H9 (cell line): ENCODE measurements around the gene ZNF709. TPM values are rescaled to one million over a fixed set of nuclear protein-coding genes. Genes with fewer than 3 reads are reported as not detected.
"Not testable (repeated sequence)": the region's sequence is repeated elsewhere in the genome, so short reads cannot be mapped to it uniquely, and the experiment has no call there.

Experiments
- DNase-seq: peaks from one replicate; pipeline ENCODE4 v3.0.0-alpha.2; 2017
- H2AFZ ChIP-seq: one replicate; pipeline ENCODE4 v1.6.1; 2013; ENCODE audit warnings: mild to moderate bottlenecking, low read length, control low read depth, moderate library complexity
- H2AK5ac ChIP-seq: 2 replicates; pipeline ENCODE4 v1.6.1; 2013; ENCODE audit warnings: low read length, control low read depth, mixed read lengths; ENCODE audit not compliant: insufficient read length
- H2BK120ac ChIP-seq: one replicate; pipeline ENCODE4 v1.6.1; 2013; ENCODE audit warnings: low read depth, mild to moderate bottlenecking, low read length, control low read depth, inconsistent platforms; ENCODE audit not compliant: poor library complexity, severe bottlenecking
- H2BK12ac ChIP-seq: 2 replicates; pipeline ENCODE4 v1.6.1; 2013; ENCODE audit warnings: low read length, control low read depth, mixed read lengths, low read depth; ENCODE audit not compliant: insufficient read length
- H2BK15ac ChIP-seq: 2 replicates; pipeline ENCODE4 v1.6.1; 2013; ENCODE audit warnings: low read depth, low read length, control low read depth
- H2BK20ac ChIP-seq: one replicate; pipeline ENCODE4 v1.6.1; 2013; ENCODE audit warnings: low read depth, mild to moderate bottlenecking, low read length, control low read depth, inconsistent platforms; ENCODE audit not compliant: poor library complexity, severe bottlenecking
- H2BK5ac ChIP-seq: 2 replicates; pipeline ENCODE4 v1.6.1; 2013; ENCODE audit warnings: low read length, control low read depth, mixed read lengths; ENCODE audit not compliant: insufficient read length
- H3K14ac ChIP-seq: 2 replicates; pipeline ENCODE4 v1.6.1; 2013; ENCODE audit warnings: low read length, control low read depth; ENCODE audit not compliant: insufficient read depth
- H3K18ac ChIP-seq: 2 replicates; pipeline ENCODE4 v1.6.1; 2013; ENCODE audit warnings: low read depth, mild to moderate bottlenecking, mixed read lengths, low read length, control low read depth; ENCODE audit not compliant: insufficient read length
- H3K23ac ChIP-seq: 2 replicates; pipeline ENCODE4 v1.6.1; 2013; ENCODE audit warnings: low read length, control low read depth, mixed read lengths, low read depth; ENCODE audit not compliant: insufficient read length
- H3K23me2 ChIP-seq: 2 replicates; pipeline ENCODE4 v1.6.1; 2013; ENCODE audit warnings: low read depth, mild to moderate bottlenecking, mixed read lengths, low read length, control low read depth; ENCODE audit not compliant: insufficient read length, poor library complexity, severe bottlenecking
- H3K27ac ChIP-seq: 2 replicates; pipeline ENCODE4 v1.5.1; 2013; ENCODE audit warnings: low read length, control low read depth, mixed read lengths, low read depth; ENCODE audit not compliant: insufficient read length
- H3K27me3 ChIP-seq: 2 replicates; pipeline ENCODE4 v1.6.1; 2013; ENCODE audit warnings: low read length, control low read depth, inconsistent platforms; ENCODE audit not compliant: insufficient read depth
- H3K4ac ChIP-seq: 2 replicates; pipeline ENCODE4 v1.6.1; 2013; ENCODE audit warnings: low read depth, mild to moderate bottlenecking, control low read depth, inconsistent platforms, low read length, moderate library complexity
- H3K4me1 ChIP-seq: 2 replicates; pipeline ENCODE4 v1.6.1; 2013; ENCODE audit warnings: low read length, control low read depth, inconsistent platforms; ENCODE audit not compliant: insufficient read depth
- H3K4me2 ChIP-seq: 2 replicates; pipeline ENCODE4 v1.6.1; 2013; ENCODE audit warnings: low read length, control low read depth, mixed read lengths; ENCODE audit not compliant: insufficient read length, insufficient read depth
- H3K56ac ChIP-seq: 2 replicates; pipeline ENCODE4 v1.6.1; 2013; ENCODE audit warnings: low read depth, mild to moderate bottlenecking, mixed read lengths, low read length, control low read depth; ENCODE audit not compliant: insufficient read length
- H3K79me1 ChIP-seq: 2 replicates; pipeline ENCODE4 v1.6.1; 2013; ENCODE audit warnings: low read depth, mild to moderate bottlenecking, moderate library complexity, low read length, control low read depth, inconsistent platforms; ENCODE audit not compliant: insufficient read depth, poor library complexity, severe bottlenecking
- H3K79me2 ChIP-seq: 2 replicates; pipeline ENCODE4 v1.6.1; 2013; ENCODE audit warnings: low read length, control low read depth, inconsistent platforms; ENCODE audit not compliant: insufficient read depth
- H3K9ac ChIP-seq: 2 replicates; pipeline ENCODE4 v1.6.1; 2013; ENCODE audit warnings: low read length, control low read depth, mixed read lengths; ENCODE audit not compliant: insufficient read length; ENCODE audit errors: extremely low read depth
- H3K9me3 ChIP-seq: one replicate; pipeline ENCODE4 v1.6.1; 2013; ENCODE audit warnings: low read depth, low read length, inconsistent platforms; ENCODE audit not compliant: control insufficient read depth
- H3T11ph ChIP-seq: one replicate; pipeline ENCODE4 v1.6.1; 2013; ENCODE audit warnings: mild to moderate bottlenecking, low read length, control low read depth, inconsistent platforms
- H4K20me1 ChIP-seq: one replicate; pipeline ENCODE4 v1.6.1; 2013; ENCODE audit not compliant: control insufficient read depth, insufficient read length, insufficient read depth
- H4K5ac ChIP-seq: 2 replicates; pipeline ENCODE4 v1.6.1; 2013; ENCODE audit warnings: low read depth, mild to moderate bottlenecking, mixed read lengths, low read length, control low read depth; ENCODE audit not compliant: insufficient read length
- H4K8ac ChIP-seq: replicated peaks from 2 replicates; pipeline ENCODE4 v1.6.1; 2013; ENCODE audit warnings: low read length, control low read depth, mixed read lengths, low read depth; ENCODE audit not compliant: insufficient read length
- H4K91ac ChIP-seq: 2 replicates; pipeline ENCODE4 v1.6.1; 2013; ENCODE audit warnings: low read depth, mild to moderate bottlenecking, moderate library complexity, mixed read lengths, low read length, control low read depth; ENCODE audit not compliant: insufficient read length
- H3K27ac Mint-ChIP-seq, 3 experiments: 2 replicates in 2 of 3; 3 replicates in 1 of 3; pipeline ENCODE4 v1.8.0; 2020 to 2021; ENCODE audit warnings: mixed read lengths in 3 of 3, mild to moderate bottlenecking in 1 of 3, moderate library complexity in 1 of 3
- H3K27me3 Mint-ChIP-seq: 2 replicates; pipeline ENCODE4 v1.8.0; 2021; ENCODE audit warnings: low read depth, mild to moderate bottlenecking, moderate library complexity, mixed read lengths
- H3K36me3 Mint-ChIP-seq, 3 experiments: 2 replicates in 2 of 3; 3 replicates in 1 of 3; pipeline ENCODE4 v1.8.0; 2020 to 2021; ENCODE audit warnings: low read depth in 3 of 3, mixed read lengths in 3 of 3; ENCODE audit not compliant: insufficient read depth in 1 of 3
- H3K4me1 Mint-ChIP-seq, 2 experiments: 2 replicates each; pipeline ENCODE4 v1.8.0; 2020; ENCODE audit warnings: mixed read lengths in 2 of 2
- H3K4me3 Mint-ChIP-seq, 2 experiments: 2 replicates in 1 of 2; 3 replicates in 1 of 2; pipeline ENCODE4 v1.8.0; 2020 to 2021; ENCODE audit warnings: mild to moderate bottlenecking in 2 of 2, mixed read lengths in 2 of 2, moderate library complexity in 1 of 2
- H3K9me3 Mint-ChIP-seq, 2 experiments: 2 replicates in 1 of 2; 3 replicates in 1 of 2; pipeline ENCODE4 v1.8.0; 2020; ENCODE audit warnings: mild to moderate bottlenecking in 2 of 2, mixed read lengths in 2 of 2, moderate library complexity in 1 of 2
- CTCF ChIP-seq: fragments of 200-600 bp; sonication (generic); conservative IDR thresholded peaks from 3 replicates; pipeline ENCODE4 v1.8.0; 2021; ENCODE audit warnings: antibody characterized with exemption, mild to moderate bottlenecking
- WGBS: extraction: QIAGEN DNeasy Blood & Tissue Kit; methylation state at CpG from one replicate; pipeline ENCODE4 v1.1.7; 2013; ENCODE audit warnings: missing lambda C conversion rate, low lambda C conversion rate, mixed read lengths; ENCODE audit not compliant: insufficient read length; ENCODE audit errors: extremely low coverage; 5-methylcytosine and 5-hydroxymethylcytosine counted together
- total RNA-seq: library from RNA; stranded (reverse); gene quantifications from 2 replicates; pipeline ENCODE4 v1.2.1, GENCODE V29; 2021

ZNF709 gene
- total RNA-seq, 1 experiment from 2014 or later, result 2.1 TPM

DNA sequence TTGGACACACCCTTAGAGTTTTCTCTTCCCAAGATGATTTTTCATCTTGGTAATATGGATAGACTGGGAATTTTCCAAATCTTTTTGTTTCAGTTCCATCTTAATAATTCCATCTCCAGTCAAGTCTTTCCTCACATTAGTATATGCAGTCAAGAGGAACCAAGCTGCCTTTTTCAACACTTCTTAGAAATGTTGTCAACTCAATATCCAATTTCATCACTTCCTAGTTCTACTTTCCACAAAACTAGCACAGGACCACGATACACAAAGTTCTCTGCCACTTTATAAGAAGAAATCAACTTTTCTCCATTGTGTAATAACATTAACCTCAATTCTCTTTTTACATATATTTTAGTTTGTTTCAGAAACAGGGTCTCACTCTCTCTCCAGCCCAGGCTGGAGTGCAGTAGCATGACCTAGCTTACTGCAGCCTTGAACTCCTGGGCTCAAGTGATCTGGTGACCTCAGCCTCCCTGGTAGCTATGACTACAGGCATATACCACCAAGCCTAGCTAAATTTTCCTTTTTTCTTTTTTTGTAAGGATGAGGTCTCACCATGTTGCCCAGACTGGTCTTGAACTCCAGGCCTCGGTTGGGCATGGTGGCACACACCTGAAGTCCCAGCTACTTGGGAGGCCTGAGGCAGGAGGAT lies 59.3 kb downstream of the ZNF709 start:
- no peak overlapping the region for H2BK5ac ChIP-seq
- H4K5ac ChIP-seq, result no peak overlapping the region
- H2BK120ac ChIP-seq, result no peak overlapping the region
- peaks cover 57 to 64% (median 62%) of the 10 kb centered on the region in 3 experiments for H3K36me3 Mint-ChIP-seq
- no peaks in the 10 kb centered on the region for H3K27me3 ChIP-seq
- no peak overlapping the region for H3K56ac ChIP-seq
- no peak for TF ChIP-seq CTCF
- H4K20me1 ChIP-seq, result no peaks in the 10 kb centered on the region
- no peaks in the 10 kb centered on the region for H3K79me2 ChIP-seq
- H3K4me2 ChIP-seq, result no peak overlapping the region
- H3K9ac ChIP-seq, result no peak overlapping the region
- no peak overlapping the region for H2AK5ac ChIP-seq
- DNase-seq, result no peak
- H3K4me1 Mint-ChIP-seq, result no peaks in the 10 kb centered on the region
- H3K4ac ChIP-seq, result no peak overlapping the region
- no peak overlapping the region for H4K8ac ChIP-seq
- H2BK20ac ChIP-seq, result no peak overlapping the region
- H3K4me1 ChIP-seq, result no peaks in the 10 kb centered on the region
- peaks cover 12% of the 10 kb centered on the region for H3K9me3 ChIP-seq
- H3K27ac Mint-ChIP-seq, result no peak overlapping the region
- H3K79me1 ChIP-seq, result no peaks in the 10 kb centered on the region
- no peak overlapping the region for H3K18ac ChIP-seq
- H2AFZ ChIP-seq, result no peak overlapping the region
- no peak overlapping the region for H3K23ac ChIP-seq
- H4K91ac ChIP-seq, result no peak overlapping the region
- no peaks in the 10 kb centered on the region; the same call in 1 of the 2 replicates for H3K27me3 Mint-ChIP-seq
- no peak overlapping the region for H3K27ac ChIP-seq
- peaks cover 35 to 58% of the 10 kb centered on the region in 2 experiments for H3K9me3 Mint-ChIP-seq
- no peak overlapping the region for H3T11ph ChIP-seq
- H2BK15ac ChIP-seq, result no peak overlapping the region
- H3K4me3 Mint-ChIP-seq, result peak overlapping the region in 1 of 2 experiments; percentile 29; a peak in 1 of 5 replicates
- WGBS, result no CpG with 5 or more reads among the region's 2 CpGs
- no peak overlapping the region for H2BK12ac ChIP-seq
- H3K14ac ChIP-seq, result no peak overlapping the region
- no peaks in the 10 kb centered on the region for H3K23me2 ChIP-seq

DNA sequence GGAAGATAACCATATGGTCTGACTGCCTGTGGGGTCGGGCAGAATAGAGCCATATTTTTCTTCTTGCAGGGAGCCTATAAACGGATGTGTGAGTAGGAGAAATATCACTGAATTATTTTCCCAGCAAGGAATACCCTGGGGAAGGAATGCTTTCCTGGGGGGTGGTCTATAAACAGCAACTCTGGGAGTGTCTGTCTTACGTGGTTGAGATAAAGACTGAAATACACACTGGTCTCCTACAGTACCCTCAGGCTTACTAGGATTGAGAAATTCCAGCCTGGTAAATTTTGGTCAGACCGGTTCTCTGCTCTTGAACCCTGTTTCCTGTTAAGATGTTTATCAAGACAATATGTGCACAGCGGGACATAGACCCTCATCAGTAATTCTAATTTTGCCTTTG lies 67.3 kb downstream of the ZNF709 start:
- not testable (repeated sequence) for H3K56ac ChIP-seq, H2AFZ ChIP-seq, H2BK15ac ChIP-seq, H3K18ac ChIP-seq, H4K91ac ChIP-seq, H3K4me1 ChIP-seq, H3K27ac Mint-ChIP-seq, H3K79me2 ChIP-seq, H3K27me3 ChIP-seq, DNase-seq, H2BK20ac ChIP-seq, H3K23ac ChIP-seq, H3K4me3 Mint-ChIP-seq, H3K79me1 ChIP-seq, H3T11ph ChIP-seq, H4K5ac ChIP-seq, H2AK5ac ChIP-seq, H3K4ac ChIP-seq, H4K20me1 ChIP-seq, H4K8ac ChIP-seq, H3K14ac ChIP-seq, H3K4me1 Mint-ChIP-seq, H2BK120ac ChIP-seq, H3K9ac ChIP-seq, H3K4me2 ChIP-seq, H2BK5ac ChIP-seq, H3K27me3 Mint-ChIP-seq, H3K23me2 ChIP-seq, H2BK12ac ChIP-seq, H3K27ac ChIP-seq
- peaks cover 11% of the 10 kb centered on the region for H3K9me3 ChIP-seq
- no CpG with 5 or more reads among the region's 5 CpGs for WGBS
- Mint-ChIP-seq H3K36me3 (peaks cover 34 to 56% (median 46%) of the 10 kb centered on the region in 3 experiments), H3K9me3 (peaks cover 40 to 66% of the 10 kb centered on the region in 2 experiments)
